CD4-positive, alpha-beta T cell treated with Interleukin-15 for 1 hour (primary cell): ENCODE results near the gene PCDHA4.

Experiments used
- DNase-seq: peaks from one replicate; pipeline ENCODE4 v3.0.0-alpha.2; 2020

PCDHA4 gene

DNA sequence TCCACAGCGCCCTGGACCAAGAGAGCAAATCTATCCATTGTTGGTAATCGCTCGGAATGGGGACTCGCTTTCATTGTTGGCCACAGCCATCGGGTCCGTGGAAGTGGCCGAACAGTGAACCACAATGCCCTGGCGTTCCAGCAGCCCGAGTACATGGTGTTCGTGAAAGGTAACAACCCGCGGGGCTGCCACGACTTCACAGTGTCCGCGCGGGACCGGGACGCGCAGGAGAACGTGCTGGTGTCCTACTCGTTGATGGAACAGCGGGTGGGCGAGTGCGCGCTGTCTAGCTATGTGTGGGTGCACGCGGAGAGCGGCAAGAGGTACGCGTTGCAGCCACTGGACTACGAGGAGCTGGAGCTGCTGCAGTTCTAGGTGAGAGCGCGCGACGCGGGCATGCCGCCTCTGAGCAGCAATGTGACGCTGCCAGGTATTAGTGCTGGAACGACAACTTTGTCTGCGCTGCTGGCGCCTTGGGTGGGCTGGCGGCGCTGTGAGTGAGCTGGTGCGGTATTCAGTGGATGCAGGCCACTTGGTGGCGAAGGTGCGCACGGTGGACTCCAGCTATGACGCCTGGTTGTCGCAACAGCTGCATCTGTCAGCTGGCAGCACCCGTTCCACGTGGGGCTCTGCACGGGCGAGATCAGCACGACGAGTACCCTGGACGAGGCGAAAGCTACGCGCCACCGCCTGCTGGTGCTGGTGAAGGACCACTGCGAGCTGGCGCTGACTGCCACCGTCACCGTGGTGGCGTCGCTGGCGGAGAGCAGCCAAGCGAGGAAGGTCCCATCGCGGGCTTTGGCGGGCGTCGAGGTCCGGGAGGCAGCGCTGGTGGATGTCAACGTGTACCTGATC is 55.8 kb downstream of the PCDHA4 start:
- no peak for DNase-seq
